ENCODE data around the gene DNAH9. TPM values are rescaled to one million over a fixed set of nuclear protein-coding genes. Genes with fewer than 3 reads are reported as not detected.

Gene DNAH9
- total RNA-seq, 1 donor from 2014 or later, result not detected

DNA sequence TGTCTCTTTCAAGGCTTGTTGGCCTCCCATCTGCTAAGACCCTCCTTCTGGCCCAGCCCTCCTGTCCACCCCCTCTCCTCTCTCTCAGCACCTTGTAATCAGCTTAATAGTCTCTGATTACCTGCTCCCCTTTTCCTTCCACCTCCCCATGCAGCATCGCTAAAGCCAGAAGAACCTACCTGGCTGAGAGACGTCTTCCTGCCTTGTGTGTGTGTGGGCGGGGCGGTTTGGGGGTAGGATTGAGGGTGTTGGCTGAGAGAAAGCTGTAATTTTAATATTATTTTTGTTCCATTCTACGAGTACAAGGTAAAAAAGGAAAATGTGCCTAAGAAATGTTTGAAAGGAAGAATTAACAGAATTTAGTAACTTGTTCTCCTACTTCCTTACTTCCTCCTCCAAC, 3.4 kb downstream of the DNAH9 start:
- no peak for DNase-seq

DNA sequence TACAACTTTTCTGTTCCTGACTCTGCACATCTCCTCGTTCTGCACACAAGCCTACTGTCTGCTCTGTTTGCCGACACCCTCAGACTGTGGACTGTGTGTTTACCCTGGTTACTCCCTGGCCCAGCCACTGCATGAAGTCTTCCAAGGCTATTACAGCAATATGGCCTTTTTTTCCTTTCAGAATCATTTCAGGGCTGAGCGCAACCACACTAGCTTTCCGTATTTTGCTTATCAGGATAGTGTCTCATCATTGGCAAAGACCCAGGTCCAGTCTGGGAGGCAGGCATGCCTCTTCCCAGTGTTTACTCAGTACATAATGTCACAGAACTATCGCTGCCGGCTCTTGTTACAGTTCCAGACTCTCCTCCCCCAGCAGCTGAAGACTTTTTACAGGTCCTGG, 10.1 kb downstream of the DNAH9 start:
- no peak for DNase-seq

- DNase-seq, result no peak
Measured at GRCh38 chr17:11610999-11611566, 12.8 kb downstream of the DNAH9 start.

DNA sequence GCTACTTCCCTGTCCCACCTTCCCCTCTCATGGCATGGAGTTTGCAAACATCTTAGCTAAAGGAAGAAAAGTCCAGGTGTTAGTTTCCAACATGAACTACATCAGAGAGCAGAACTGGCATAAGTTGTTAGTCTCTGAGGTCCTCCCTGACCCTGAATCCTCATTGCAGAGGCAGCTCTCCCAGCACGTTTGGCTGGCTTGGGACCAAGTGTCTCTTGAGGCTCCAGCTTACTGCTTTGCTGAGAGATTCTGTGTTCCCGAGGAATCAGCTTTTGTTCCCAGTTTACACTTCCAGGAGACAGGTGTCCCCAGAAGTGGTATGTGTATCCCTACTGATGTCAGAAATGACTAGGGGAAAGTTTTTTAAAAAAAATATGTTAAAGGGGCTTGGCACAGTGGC, 14.7 kb downstream of the DNAH9 start:
- no peak for DNase-seq

DNA sequence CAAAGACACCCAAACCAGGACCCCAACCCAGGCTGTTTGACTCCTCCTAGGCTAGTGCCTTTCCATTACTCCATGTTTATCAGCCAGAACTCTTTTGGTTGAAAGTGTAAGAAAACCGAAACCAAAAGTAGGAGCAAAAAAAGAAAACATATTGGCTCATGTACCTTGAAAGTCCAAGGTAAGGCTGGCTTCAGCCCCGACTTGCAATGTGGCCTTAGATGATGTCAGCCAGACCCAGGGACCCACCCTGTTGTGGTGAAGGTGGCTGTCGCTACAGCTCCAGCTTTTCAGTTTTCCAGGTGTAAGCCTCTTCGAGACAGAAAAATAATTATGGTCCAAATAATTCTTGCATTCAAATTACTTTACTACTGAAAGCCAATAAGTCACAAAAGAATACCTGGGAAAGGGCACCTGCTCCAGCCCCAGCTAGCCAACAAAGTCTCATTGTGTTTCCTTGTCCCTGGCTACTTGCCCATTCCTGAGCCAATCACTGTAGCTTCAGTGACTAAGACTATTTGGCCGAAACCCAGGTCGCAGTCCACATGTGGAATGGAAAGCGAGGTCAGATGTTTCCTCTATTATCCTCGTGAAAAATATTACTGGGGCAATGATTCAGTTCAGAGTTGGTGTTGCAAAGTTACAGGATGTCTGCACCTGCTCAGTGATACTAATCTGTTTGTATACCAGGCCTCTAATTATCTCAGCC, 20.7 kb downstream of the DNAH9 start:
- DNase-seq, result peak; percentile 30

GRCh38 chr17:11622492-11622891, 24.2 kb downstream of the DNAH9 start:
- DNase-seq, result no peak

DNA sequence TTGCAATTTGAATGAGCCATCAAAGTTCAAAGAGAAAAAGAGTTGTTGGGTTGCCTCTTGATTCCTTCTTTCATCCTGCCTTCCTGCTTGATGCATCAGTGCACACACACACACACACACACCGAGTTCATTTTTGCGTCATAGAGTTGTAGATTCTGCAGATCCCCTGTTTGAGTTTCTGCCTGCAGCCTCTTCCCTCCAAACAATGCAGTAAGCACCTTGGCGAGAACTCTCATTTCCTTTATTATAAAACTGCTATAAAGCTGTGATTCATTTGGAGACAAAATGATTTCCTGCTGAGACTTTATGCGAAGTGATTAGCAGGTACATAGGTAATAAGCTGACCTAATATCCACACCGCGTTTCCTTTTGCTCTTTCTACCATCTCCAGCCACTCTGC, 26.7 kb downstream of the DNAH9 start:
- DNase-seq, result no peak

GRCh38 chr17:11625878-11626277, 27.6 kb downstream of the DNAH9 start:
- no peak for DNase-seq

- no peak for DNase-seq
Measured at GRCh38 chr17:11627301-11627940, 29.2 kb downstream of the DNAH9 start.

DNA sequence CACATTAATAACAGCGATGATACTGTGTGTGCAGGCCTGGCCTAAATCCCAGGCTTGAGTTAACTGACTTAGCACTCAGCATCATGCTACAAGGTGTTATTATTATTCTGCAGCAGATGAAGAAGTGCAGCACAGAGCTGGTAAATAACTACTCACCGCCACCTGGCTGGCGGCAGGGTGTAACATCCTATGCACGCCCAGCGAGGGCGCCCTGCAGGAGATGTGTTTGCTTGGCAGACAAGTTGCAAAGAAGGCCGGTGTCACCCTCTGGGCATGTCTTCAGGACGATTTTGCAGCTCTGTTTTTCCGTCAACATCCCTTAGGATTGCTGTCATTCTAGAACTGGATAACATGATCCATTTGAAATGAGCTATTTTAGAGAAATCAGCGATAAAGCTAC, 30.1 kb downstream of the DNAH9 start:
- no peak for DNase-seq

DNA sequence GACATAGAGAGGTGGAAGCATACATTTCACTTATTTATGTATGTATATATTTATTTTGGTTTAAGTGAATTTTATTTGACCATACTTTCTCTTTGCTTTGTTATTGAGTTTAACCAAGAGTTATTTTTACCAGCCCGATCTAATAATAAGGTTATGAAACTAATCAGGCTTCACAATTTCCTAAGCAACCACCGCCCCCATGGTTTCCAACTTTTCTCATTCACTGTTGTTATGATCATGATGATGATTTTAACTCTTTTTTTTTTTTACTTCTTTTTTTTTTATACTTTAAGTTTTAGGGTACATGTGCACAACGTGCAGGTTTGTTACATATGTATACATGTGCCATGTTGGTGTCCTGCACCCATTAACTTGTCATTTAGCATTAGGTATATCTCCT, 30.6 kb downstream of the DNAH9 start:
- DNase-seq, result no peak

DNA sequence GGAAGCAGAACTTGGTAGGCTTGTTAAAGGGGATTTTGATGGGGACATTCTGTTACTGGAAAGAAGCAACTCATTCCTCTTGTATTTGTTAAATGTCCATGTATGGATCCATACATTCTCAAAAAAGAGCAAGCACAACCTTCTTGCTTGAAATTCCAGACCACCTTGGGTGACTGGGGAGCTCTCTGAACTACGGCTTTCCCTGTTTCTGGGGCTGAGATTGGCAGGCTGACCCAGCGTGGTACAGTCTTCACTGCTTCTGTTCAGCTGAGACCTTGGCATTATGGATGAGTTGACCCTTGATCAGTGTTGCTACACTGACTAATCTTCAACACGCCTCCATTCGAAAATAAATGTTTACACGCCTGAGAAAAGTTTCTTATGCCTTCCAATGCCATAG, 38.5 kb downstream of the DNAH9 start:
- no peak for DNase-seq

- no peak for DNase-seq
Measured at GRCh38 chr17:11637796-11638195, 39.5 kb downstream of the DNAH9 start.

DNA sequence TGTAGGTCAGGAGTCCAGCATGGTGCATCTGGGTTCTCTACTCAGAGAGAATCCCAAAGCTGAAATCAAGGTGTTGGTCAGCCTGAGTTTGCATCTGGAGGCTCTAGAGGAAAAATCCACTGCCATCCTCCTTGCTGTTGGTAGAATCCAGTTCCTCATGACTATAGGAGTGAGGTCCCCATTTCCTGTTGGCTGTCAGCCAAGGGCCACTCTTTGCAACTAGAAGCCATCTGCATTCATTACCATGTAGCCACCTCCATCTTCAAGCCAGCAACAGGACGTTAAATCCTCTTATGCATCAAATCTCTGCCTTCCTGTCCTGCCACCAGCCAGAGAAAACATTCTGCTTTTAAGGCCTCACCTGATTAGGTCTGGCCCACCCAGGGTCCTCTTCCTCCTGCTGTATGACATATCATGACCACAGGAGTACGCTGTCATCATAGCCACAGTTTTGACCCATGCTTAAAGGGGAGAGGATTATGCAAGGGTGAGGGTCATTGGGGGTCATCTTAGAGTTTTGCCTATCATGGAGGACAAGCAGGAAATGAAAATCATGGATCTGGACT, 40.5 kb downstream of the DNAH9 start:
- DNase-seq, result no peak

DNA sequence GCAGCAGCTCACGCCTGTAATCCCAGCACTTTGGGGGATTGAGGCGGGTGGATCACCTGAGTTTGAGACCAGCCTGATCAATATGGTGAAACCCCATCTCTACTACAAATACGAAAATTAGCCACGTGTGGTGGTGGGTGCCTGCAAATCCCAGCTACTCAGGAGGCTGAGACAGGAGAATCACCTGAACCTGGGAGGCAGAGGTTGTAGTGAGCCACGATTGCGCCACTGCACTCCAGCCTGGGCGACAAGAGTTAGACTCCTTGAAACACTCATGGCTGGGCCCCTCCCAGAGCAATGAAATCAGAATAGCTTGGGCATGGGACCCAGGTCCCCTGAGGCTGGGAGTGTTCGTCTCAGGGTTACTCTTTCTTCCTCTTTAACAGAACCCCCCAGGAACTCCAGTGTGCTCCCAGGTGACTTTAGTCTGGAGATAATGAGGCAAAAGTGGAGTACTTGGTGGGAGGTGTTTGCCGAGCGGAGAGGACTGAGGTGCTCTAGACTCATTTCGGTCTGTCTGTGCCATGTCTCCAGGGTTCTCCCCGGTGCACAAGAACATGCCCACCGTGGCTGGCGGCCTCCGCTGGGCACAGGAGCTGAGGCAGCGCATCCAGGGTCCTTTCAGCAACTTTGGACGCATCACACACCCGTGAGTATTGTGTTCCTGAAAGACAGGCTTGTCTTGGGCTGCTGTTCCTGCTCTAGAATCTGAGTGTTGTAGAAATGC, 41.6 kb downstream of the DNAH9 start:
- no peak for DNase-seq

DNA sequence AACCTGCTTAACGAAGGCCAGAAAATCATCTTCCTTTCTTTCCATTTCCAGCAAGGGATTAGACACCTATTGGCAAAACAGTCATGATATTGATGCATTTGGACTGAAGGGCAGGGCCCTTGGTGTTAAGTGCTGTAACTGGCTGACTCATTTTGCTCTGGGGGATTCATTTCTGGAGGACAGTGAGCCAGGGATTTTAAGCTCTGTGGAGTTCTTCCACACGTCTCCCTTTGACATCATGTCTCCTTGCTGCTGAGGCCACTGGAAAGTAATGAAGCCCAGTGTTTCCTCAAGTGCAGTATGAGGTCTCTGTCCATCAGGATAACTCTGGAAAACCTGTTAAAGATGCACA, 42.2 kb downstream of the DNAH9 start:
- no peak for DNase-seq

GRCh38 chr17:11641521-11642275, 43.4 kb downstream of the DNAH9 start:
- no peak for DNase-seq

DNA sequence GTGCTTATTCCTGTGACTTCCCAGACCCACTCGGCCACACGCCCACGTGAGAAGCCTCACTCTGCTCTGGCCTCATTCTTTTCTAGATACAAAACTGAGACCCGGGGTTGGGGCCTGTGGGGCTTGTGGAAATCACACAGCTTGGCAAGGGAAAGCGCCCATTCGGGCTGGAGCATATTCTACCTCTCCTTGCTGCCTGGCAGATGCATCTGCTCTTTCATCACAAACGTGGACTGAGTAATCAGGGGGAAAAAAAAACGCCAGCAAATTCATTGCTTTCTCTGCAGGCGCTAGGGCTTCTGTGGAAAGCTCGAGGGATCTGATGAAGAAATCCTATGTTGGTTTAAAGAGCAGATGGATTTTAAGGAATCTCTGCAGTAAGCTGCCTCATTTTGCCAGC, 44.4 kb downstream of the DNAH9 start:
- no peak for DNase-seq

GRCh38 chr17:11643851-11644250, 45.6 kb downstream of the DNAH9 start:
- DNase-seq, result no peak

- DNase-seq, result peak; percentile 76
Measured at GRCh38 chr17:11644265-11645212, 46.3 kb downstream of the DNAH9 start.

DNA sequence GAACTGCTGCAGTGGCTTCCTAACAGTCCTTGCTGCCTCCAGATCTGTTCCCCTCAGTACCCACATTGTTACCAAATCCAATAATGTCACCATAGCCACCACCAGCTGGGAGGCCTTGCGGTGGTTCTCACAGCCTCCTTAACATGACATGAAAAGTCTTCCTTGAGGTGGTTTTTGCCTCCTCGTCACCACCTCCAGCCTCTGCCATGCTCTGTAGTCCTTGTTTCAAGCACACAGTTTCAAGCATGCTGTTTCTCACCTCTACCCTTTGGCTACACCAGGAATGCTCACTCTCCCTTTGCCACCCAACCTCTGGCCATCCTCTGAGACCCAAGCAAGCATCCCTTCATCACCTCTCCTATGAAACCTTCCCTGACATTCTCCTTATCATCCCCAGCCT, 47.2 kb downstream of the DNAH9 start:
- DNase-seq, result no peak
